ENCODE results near the gene EXOC7. TPM values are rescaled to one million over a fixed set of nuclear protein-coding genes. Genes with fewer than 3 reads are reported as not detected.

Gene EXOC7
- total and polyA plus RNA-seq, 2 of the 8 experiments (the other 6 are each of a cell fraction or from before 2014, with no cell fraction given): 77.1 to 92.6 TPM

DNA sequence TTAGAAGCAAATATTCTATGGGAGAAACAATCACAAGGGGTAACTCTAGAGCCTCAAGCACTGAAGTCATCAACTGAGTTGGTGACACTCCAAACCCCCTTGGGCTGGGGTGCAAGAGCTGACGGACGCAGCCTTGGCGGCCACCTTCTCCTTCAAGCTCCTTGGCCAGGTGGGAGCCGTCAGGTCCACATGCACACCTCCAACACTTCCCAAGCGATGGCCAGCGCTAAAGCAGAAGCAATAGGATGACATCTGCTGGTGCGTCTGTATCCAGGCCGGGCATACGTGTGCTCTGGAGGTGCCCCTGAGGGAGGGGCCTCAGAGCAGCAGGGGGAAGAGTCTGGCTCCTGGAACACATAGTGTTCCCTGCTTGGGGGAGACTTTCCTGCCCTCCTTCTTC, 49.6 kb upstream of the EXOC7 start (continued):
- no peak for TF ChIP-seq SUZ12 (IDR thresholded peaks at IDR 0.05; ENCODE audit: low read length)

Data from H1 (cell line).